Stimulated activated CD4-positive, alpha-beta T cell treated with anti-CD3 and anti-CD28 coated beads, Interleukin-1b, Interleukin-23, amount 100 ng/mL, for 48 hours (primary cell): ENCODE data around the gene KYNU.

ENCODE experiments used
- DNase-seq: peaks from one replicate; pipeline ENCODE4 v3.0.0-alpha.2; 2020

The KYNU gene

GRCh38 chr2:142967060-142967459 is 89.6 kb downstream of the KYNU start:
- DNase-seq = no peak

GRCh38 chr2:142973160-142973821 is 95.8 kb downstream of the KYNU start:
- no peak for DNase-seq

DNA sequence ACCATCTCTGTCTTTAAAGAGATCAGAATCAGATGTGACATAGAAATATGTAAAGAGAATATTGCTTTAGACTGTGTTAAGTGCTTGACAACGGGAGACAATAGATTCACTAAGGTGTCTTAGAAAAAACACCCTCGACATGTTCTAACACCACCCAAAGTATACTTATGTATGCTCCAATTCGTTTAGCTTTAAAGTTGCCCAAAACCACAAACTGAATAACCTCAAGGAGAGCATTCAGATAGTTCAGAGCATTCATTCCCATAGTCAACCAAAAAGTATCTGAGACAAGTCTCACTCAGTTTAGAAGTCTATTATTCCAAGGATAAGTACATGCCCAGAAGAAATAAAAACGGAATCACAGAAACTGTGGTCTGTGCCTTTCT is 96.4 kb downstream of the KYNU start:
- no peak for DNase-seq

DNA sequence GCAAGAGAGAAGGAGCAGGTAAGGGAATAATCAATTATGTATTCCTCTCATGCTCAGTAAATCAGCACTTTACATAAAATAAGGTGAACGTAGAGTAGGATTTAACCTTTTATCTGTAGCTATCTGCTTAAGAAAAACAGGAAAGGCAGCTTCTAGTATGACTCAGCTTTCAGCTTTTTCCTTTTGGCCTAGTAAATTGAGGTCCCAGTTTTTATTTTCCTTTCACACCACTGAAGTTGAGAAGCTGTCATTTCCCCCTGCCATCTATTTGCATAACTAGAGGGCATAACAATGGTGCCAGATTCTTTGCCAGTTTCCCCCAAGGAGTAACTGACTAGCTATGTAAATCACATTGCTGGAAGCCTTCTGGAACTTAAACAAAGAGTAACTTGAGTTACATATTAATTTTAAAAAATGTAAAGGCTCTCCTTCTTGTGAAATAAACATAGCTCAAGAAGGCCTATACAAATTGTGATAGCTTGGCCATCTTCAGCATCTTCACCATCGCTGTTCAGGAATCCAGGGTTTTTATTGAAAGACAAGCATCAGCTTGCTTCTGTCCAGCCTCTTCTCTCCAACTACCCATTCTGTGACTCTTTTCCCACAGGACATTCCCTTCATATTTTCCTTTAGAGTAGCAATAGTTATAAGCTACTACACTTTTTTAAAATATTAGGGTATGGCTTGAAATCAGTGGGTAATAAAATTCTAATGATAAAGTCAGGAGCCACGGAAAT is 97.0 kb downstream of the KYNU start:
- DNase-seq = no peak

- DNase-seq = no peak
Measured at GRCh38 chr2:142975239-142975638, 97.8 kb downstream of the KYNU start.

GRCh38 chr2:142980246-142981068 is 103.0 kb downstream of the KYNU start:
- peak; percentile 16 for DNase-seq

GRCh38 chr2:142981069-142981378 is 103.6 kb downstream of the KYNU start:
- DNase-seq = no peak

DNA sequence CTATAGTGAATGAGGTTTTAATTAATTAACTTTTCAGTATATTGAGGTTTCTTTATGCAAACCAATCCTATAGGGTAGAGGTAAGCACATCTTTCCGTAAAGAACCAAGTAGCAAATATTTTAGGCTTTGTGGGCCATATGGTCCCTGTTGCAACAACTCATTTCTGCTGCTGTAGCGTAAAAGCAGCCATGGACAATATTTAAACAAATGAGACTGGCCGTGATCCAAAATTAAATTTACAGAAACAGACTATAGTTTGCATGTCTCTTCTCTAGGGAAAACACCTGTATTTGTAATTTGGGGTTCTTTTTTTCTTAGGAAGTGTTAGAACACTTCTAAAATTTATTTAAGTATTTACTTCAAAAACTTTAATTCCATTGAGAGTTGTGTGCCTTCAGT is 104.3 kb downstream of the KYNU start:
- no peak for DNase-seq

DNA sequence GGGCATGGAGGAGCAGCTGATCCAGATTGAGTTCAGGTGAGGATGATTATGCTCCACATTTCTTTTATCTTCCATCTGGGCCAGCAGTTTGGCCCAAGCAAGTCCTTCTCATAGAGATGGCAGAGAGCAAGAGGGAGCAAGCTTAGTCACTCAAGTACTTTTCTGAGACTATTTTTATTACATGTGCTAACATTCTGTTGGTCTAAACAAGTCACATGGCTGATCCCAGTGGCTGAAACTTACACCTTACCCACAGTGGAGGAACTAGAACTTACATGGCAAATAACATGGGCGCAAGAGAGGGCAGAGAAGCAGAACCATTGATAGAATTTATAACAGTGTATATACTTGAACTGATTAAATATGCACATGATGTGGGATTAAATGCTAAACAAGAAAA is 105.7 kb downstream of the KYNU start:
- no peak for DNase-seq

GRCh38 chr2:142984657-142985056 is 107.2 kb downstream of the KYNU start:
- DNase-seq = no peak

DNA sequence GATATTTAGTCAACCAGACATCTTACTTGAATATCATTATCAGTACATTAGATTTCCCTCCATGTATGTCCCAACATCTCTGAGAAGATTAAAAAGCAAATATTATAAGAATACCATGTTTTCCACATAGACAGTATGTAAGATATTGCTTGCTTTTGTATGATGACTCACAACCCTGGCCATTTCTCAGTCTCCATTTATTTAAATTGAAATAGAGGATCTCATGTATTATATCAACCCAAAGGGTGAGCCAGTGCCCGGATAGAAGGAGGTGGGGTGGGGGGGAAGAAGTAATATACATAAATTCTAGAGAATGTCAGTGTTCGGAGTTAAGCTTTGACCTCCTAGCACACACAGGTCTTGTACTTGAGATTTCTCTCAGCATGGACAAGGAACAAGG is 109.6 kb downstream of the KYNU start:
- no peak for DNase-seq

DNA sequence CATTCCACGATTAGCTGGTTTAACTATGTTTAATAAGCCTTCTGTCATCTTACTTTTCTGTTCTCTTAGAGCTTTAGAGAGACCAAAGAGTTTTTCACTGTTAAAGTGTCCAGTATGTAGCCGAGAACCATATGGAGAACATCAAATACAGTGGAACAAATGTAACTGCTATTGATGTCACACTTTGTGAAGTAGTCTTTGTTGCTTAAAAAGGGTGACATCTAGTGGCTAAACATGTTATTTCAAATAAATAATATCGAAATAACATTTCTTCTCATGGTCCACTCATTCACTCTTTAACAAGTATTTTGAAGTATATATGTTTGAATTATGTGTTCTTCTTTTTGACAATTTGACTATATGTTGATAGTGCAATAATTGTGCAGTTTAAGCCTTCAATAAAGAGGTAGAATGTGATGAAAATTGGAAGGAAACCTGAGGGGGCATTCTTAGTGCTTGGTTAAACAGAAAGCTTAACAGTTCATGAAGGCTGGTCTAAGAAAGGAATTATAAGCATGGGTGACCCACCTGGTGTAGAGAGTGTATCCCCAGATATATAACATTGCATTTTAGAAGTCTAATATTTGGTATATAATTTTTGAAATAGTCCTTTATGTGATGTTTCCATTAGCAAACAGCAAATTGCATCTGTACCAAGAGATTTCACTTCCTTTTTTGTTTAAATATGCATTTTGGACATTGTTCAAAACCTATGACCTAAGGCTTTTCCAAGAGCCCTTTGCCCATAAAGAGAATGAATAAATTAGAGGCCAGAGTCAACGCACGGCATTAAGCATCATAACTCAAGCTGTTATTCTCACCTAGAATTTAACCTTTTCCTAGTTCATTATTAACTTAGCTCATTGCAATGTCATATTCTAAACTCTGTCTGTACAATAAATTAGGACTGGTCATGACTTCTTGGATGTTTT is 112.1 kb downstream of the KYNU start:
- no peak for DNase-seq

GRCh38 chr2:142991295-142991694 is 113.8 kb downstream of the KYNU start:
- DNase-seq = no peak

DNA sequence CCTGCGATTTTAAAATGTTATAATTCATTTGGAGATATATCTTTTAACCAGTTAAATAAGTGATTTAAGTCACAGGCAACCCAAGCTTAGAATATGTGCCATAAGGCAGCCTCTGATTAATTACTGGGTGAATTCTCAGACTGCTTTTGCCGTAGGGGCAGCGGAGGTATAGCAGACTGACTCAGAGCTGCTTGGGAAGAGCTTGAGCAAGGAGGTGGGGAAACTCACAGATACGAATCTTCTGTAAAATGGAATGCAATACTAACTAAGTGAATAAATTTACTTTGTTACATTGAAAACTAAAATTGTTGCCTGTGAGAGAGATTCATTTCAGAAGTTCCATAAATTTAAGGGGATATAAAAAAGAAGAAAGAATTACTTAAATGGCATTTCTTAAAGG is 115.4 kb downstream of the KYNU start:
- no peak for DNase-seq

GRCh38 chr2:142993771-142994170 is 116.3 kb downstream of the KYNU start:
- no peak for DNase-seq

GRCh38 chr2:142994665-142995064 is 117.2 kb downstream of the KYNU start:
- DNase-seq = no peak

DNA sequence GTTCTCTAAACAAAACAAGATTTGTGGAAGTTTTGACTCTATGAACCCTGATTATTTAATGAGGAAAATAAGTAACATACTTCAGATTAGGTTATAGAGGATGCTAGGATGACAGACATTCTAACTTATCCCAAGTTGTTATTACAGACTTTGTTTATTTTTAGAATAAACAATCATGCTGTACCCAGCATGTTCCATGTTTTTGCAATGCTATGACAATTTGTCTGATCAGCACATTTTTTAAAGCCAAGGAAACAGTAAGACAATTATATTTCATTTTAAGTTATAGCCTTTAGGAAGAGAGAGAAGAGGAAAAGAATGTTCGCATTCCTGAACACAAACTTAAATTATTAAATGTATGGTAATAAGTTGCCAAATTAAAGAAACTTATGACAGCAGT is 119.8 kb downstream of the KYNU start:
- no peak for DNase-seq

DNA sequence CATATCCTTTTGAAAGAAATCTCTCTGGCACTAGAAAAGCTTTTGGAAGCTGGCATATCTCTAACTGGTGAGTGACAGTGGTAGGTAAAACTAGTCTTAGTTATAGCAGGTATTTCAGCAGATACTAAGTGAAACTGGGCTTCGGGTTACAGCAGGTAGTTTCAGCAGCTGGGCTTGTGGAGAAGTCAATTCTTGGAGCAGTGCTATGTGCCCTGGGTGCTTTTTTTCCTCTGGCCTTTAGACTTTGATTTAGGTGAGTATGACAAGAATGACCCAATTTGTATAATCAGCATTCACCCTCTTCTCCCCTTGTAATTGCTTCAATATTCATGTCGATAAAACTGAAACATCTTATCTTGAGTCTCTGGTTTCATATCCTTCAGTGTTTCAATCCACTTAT is 123.1 kb downstream of the KYNU start:
- DNase-seq = no peak

DNA sequence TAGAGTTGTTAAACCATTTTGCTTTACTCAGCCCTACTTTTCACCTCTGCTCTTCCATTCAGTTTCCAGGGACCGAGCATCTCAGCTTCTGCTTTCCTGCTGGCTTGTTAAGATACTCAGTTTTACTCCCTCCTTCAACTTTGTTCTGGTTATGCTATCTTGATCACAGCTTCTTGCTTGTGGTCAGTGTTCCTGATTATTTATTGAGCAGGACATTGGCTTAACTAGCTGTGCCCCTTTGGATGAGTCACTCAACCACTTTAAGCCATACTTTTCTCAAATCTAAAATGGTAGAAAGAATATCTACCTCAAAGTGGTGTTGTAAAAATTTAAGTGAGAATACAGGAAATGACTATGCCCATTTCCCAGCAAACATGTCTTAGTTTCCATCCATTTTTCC is 124.0 kb downstream of the KYNU start:
- DNase-seq = no peak

DNA sequence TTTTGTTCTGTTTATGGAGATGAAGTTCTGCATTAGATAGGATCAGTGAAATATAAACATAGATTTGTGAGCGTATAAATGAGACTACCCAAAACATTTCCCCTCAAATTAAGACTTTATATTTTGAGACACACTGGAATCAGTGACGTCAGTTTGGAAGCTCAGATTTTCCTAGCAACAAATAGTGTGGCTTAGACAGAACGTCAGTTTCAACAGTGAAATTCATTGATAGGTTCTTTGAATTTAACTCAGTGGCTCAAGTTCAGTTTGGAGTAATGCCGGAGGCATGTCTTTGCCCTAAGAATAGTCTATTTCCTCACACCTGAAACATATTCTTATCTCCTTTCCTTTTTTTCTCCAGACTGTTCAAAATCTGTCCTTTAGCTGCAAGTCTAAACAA is 138.2 kb downstream of the KYNU start:
- DNase-seq = no peak

DNA sequence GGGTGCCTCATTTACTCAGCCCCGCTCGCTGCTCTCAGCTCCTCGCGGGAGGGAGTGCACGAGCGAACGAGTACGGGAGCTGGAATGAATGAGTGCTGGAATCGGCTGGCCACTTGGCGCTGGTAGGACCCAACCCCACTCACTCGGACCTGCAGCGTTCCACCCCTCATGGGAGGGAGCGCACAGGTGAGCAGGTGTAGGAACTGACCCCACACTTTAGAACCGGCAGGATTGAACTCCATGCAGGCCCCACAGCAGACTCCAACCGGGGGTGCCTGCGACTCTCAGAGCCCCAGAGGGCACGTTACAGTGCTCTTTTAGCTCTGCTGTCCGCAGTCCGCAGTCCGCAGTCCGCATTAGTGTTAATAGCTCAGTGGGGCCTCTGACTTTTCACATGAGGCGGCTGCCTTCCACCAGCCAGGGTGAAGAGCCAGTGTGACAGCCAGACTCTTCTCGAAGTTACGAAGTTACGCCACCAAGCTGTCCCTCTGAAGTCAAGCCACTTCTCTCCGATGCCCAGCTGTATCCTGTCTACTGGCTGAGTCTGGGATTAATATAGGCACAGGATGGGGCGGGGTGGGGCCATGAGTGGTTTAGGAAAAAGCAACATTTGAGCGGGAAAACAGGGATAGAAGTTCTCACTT is 149.1 kb downstream of the KYNU start:
- DNase-seq = no peak

- DNase-seq = no peak
Measured at GRCh38 chr2:143029141-143029540, 151.7 kb downstream of the KYNU start.

DNA sequence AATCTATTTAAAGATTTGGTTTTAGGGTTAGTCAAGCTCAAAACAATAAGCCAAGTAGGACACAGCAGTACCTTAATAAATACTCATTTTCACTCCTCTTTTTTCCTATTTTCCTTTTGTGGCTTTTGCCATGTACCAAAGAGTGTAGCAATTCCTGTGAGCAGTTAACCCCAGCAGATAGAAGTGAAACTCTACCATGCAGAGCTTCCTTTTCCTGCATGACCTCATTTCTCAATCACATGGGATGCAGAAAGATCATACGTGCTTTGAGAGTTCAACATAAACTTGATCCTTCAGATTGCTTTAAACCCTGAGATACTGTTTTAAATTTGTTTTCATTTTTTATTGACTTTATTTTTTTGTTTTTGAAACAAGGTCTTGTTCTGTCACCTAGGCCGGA is 152.7 kb downstream of the KYNU start:
- DNase-seq = no peak
